D721Med (cell line): ENCODE data around the gene IL1RAP.

Experiments
- DNase-seq: peaks from one replicate; pipeline ENCODE4 v3.0.0; 2011; ENCODE audit warnings: low spot score; ENCODE audit not compliant: insufficient read length
- FAIRE-seq: peaks from 2 replicates; lab custom pipeline; 2011; peaks lifted over from hg19 to GRCh38; lab: Jason Lieb, UNC
- TF ChIP-seq, protein P1 (sequence below): IDR thresholded peaks from 2 replicates; pipeline ENCODE4 v1.5.1; 2012; ENCODE audit warnings: mild to moderate bottlenecking, control low read depth; ENCODE audit not compliant: insufficient read depth; ENCODE audit errors: missing control alignments

Gene IL1RAP

GRCh38 chr3:190532731-190533203, 18.9 kb downstream of the IL1RAP start:
- TF ChIP-seq, protein P1, sequence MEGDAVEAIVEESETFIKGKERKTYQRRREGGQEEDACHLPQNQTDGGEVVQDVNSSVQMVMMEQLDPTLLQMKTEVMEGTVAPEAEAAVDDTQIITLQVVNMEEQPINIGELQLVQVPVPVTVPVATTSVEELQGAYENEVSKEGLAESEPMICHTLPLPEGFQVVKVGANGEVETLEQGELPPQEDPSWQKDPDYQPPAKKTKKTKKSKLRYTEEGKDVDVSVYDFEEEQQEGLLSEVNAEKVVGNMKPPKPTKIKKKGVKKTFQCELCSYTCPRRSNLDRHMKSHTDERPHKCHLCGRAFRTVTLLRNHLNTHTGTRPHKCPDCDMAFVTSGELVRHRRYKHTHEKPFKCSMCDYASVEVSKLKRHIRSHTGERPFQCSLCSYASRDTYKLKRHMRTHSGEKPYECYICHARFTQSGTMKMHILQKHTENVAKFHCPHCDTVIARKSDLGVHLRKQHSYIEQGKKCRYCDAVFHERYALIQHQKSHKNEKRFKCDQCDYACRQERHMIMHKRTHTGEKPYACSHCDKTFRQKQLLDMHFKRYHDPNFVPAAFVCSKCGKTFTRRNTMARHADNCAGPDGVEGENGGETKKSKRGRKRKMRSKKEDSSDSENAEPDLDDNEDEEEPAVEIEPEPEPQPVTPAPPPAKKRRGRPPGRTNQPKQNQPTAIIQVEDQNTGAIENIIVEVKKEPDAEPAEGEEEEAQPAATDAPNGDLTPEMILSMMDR = no peak
- FAIRE-seq (no peak), DNase-seq (no peak)

DNA sequence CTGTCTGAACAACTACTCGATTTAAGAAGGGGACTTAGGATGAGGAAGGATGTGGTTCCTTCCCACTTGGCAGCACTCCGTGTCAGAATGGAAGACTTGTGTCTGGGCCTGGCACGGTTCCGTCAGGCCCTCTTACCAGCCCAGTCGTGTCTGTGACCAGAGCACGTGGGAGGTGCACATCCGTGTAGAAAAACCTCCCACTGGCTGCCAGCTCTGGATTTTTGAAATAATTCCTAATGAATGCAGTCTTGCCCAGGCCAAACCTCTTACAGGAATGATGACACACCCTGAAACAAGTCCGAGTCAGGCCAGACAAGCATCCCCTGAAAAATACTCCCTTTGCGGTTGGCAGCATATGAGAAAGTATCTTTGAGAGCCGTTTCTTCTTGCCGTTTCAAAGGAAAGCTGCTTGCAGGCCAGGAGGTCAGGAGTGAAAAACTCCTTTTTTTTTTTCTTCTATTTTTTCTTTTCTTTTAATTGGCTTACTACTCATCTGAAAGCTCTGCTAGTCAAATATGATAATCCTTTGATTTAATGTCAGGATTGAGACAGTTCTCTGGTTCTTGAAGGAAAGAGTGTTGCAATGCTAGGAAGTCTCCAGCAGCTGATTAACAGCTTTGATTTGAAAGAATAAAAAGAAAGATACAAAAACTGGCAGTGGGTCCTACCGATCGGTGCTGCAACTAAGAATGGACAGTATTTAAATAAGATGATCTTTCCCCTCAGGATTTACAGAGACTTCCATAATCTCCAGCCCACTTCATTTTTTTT, 19.8 kb downstream of the IL1RAP start:
- FAIRE-seq (no peak), DNase-seq (no peak)
- TF ChIP-seq, protein P1 = no peak

DNA sequence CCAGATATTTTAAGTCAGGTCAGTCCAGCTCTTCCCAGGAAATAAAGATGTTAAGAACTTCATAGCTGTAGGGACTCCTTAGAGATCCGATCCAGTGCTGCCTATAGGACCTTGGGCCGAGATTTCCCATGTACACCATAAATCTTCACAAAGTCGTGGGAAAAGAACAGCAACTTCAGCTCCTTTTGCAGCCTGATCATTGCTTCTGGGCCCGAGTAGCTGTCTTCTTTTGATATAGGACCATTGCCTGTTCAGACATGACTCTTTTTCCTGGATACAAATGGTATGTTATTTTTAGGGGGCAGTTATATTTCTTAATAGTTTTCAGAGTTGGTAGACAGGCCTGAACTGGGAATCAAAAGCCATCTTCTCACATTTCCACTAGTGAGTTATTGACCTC, 20.5 kb downstream of the IL1RAP start:
- DNase-seq (no peak), FAIRE-seq (no peak)
- TF ChIP-seq, protein P1 = no peak

- DNase-seq (no peak), FAIRE-seq (no peak)
- TF ChIP-seq, protein P1 = no peak
Observed at GRCh38 chr3:190534986-190535385, 21.1 kb downstream of the IL1RAP start.

DNA sequence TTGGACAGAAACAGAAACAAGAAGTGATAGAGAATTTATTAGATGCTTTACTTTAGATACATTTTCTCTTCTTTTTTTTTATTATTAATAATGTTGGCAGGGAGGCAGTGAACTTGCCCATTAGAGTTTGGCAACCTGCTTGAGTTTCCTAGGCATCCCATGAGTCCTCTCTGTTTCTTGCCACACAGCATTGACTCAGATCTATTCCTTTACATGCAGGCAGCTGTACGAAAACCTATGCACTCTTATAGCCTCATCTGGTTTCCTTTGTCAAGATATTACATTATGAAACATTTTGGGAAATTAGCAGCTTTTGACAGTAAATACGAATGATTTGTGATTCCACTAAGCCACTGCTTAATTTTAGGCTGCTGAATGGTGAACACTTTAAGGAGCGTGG, 23.3 kb downstream of the IL1RAP start:
- FAIRE-seq (no peak), DNase-seq (no peak)
- TF ChIP-seq, protein P1 = no peak

GRCh38 chr3:190538288-190538687, 24.4 kb downstream of the IL1RAP start:
- FAIRE-seq = no peak
- TF ChIP-seq, protein P1 = no peak
- no peak for DNase-seq

DNA sequence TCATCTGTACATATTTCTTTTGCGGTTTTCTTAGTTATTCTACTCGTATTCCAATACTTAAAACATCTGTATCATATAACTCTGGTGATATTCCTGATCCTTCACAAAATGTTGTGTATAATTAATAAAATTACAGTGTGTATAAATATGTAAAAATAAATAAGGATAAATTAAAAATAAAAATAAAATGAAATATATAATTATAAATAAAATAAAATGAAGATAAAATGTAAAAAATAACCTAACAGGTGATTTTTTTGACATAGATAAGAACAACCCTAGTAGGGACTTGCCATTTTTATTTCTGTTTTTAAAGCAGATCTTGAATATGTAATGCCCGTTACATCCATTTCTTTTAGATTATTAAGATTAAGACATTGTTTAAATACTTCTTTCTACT, 25.6 kb downstream of the IL1RAP start:
- DNase-seq (no peak), FAIRE-seq (no peak)
- TF ChIP-seq, protein P1 = no peak
